GM21528 (cell line): Measurements from ENCODE around the gene LDAH.
A peak's percentile ranks its signal among the peaks of the same experiment; 100 is the strongest.

Experiments
- ATAC-seq: cut with Tn5 transposase; IDR thresholded peaks from one replicate; pipeline ENCODE4 v1.9.1; 2021; ENCODE audit warnings: mild to moderate bottlenecking, moderate library complexity; ENCODE audit not compliant: unreplicated experiment, low FRiP score

LDAH gene

DNA sequence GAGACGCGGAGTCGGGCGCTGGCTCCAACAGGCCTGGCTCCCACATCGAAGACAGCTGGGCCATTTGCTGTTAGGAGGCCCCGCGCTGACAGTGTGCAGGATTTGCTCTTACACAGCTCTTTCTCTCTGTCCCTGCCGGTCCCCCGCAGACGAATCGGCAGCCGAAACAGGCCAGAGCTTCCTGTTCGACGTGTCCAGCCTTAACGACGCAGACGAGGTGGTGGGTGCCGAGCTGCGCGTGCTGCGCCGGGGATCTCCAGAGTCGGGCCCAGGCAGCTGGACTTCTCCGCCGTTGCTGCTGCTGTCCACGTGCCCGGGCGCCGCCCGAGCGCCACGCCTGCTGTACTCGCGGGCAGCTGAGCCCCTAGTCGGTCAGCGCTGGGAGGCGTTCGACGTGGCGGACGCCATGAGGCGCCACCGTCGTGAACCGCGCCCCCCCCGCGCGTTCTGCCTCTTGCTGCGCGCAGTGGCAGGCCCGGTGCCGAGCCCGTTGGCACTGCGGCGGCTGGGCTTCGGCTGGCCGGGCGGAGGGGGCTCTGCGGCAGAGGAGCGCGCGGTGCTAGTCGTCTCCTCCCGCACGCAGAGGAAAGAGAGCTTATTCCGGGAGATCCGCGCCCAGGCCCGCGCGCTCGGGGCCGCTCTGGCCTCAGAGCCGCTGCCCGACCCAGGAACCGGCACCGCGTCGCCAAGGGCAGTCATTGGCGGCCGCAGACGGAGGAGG, 152.4 kb downstream of the LDAH start:
- no peak for ATAC-seq

DNA sequence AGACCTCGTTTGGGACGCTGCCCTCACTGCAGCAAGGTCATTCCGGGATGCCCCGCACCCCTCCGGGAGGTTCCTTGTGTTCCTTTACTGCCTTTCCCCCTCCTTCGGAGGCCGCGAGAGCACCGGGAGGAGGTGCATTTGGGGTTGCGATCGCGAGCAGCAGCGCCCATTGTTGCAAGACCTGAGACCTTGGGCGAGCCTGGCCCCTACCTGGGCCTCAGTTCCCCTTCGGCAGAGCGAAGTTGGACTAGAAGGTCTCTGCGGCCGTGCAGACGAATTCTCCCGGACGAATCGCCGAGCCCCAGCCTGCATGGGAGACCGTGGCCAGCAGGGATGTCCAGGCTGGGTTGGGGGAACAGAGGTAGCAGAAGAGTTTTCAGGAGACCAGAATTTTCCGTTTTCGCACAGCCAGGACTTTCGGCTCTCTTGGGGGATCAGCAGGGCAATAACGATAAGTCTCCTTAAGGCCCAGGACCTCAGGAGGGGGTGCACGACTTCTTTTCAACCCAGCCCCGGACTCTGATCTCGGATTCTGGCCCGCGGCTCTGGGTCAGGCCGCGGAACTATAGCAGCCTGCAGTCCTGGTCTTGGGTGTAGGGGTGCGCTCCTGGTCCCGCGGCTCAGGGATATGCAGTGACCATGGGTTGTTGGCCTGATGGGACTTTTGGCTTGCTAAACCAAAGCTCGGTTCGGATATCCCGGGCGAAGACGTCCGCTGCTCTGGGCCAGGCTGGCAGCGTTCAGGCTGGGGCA, 153.2 kb downstream of the LDAH start:
- ATAC-seq: no peak

DNA sequence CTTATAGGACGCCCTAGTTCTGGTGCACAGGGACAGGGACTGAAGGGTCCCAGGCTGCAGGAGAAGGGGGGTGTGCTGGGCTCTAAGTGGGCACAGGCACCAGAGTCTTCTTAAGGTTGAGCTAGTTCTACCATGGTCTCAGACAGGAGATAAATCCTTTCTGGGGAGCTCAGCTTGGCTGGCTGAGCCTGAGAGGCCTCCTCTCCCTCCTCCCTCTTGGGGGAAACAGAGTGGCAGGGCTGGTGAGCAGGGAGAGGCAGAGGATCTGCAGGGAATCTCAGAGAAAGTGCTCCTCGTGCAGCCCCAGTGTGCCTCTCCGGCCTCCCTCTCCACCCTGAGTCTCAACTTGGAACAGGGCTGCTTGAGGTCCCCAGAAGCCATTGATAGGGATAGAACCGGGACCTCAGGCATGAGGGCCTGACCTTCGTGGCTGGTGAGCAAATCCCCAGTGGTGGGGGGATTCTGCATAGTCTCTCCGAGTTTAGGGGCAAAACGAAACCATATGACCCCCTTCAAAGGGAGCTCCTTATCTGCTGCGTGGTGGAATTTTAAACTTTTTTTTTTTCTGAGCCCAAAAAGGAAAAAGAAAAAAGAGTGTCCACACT, 153.9 kb downstream of the LDAH start:
- ATAC-seq: no peak

DNA sequence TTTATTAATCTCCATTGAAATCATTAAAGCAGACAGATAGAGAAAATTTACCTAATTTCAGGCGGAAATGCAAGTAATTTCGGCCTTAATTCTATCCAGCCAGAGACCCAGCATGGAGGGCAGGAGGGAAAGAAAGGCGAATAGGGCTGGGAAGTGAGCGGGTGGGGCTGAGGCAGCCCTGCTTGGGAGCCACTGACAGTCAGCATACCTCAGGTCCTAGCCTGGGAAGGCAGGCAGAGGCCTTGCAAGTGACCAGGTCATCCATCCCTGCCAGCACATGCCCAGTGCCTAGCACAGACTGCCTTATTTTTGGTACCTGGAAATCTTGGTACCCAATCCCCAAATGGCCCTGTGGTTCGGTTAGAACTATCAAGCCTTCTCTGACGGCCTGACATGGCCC, 154.4 kb downstream of the LDAH start:
- ATAC-seq: no peak

DNA sequence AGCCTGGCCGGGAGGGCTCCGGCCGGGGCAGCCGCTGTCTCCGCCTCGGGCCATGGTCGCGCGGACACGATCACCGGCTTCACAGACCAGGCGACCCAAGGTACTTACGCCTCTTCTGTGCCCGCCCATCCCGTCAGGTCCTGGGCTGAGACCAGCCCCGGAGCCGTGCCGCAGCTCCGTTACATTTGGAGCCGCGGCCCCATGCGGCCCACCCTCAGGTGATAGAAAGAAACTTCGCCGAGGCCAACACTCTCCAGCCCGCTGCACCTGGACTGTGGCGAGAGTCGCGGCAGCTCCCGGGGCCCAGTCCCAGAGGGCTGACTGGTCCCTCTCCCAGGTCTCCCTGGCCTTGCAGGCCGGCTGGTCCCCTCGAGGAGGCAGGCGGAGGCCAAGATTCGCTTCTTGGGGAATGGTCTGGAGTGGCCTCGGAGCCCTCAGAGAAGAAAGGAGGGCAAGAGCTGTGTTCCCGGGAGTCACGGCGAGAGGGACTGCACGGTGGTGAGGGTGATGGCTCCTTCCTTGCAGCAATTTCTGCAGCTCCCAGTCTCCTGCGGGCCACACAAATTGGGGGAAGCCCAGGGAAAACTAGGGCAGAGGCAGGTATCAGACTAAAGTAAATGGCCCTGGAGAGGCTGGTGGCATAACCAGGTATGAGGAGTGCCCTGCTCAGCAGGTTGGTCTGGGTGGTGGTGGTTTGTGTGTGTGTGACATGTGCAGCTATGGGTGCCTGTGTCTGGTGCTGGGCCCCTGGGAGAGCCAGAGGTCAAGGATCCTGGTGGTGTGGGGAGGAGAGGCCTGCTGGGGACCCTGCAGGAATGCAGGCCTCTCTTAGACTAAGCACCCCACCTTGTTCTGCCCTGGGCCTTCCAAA, 155.1 kb downstream of the LDAH start:
- ATAC-seq: no peak

DNA sequence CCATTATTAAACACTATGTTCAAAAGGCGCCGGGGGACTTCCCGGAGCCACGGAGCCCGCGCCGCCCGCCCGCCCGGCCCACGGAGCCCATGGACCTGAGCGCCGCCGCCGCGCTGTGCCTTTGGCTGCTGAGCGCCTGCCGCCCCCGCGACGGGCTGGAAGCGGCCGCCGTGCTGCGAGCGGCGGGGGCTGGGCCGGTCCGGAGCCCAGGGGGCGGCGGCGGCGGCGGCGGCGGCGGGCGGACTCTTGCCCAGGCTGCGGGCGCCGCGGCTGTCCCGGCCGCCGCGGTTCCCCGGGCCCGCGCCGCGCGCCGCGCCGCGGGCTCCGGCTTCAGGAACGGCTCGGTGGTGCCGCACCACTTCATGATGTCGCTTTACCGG, 155.8 kb downstream of the LDAH start:
- ATAC-seq: no peak

DNA sequence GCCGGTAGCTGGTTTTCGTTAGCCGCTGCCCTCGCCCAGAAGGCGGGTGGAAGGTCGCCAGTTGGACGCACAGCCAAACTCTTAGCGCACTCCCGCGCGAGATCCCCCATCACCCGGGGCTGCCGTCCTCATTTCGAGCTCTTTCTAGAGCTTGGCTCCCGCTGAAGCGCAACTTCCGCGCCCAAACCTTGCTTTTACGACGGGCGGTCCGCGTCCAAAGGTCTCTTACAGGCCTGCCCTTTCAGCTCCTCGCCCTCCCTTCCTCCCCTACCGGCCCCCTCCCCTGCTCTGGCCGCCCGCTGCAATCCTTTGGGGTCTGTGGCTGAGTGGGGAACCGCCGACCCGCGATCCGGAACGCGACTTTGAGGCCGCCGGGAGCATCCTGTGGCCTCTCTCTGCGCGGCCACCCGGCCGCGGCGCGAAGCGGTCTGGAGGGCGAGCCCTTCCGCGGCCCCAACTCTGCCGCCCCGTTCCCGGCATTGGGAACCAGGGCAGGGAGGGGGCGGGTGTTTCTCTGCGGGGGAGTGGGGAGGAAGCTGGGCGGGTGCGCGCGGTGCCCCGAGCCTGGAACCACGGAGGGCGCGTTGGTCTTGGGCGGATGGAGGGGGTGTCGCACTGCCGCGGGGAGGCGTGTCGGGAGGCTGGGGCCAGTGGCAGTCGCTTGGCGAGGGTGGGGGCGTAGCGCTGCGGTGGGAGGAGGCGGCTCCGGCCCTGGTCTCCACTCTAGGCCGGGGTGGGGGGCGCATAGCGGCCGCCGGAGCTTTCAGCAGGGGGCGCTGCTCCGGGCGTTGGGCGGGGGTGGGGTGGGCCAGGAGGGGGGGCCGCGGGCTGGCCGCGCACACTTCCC, 156.4 kb downstream of the LDAH start, which contains the start of gene GDF7:
Gene GDF7, plus strand, starts transcription at position 841 of the 847 bp plus-strand sequence. CDS start 96 bp downstream, outside the sequence.
- ATAC-seq: no peak

DNA sequence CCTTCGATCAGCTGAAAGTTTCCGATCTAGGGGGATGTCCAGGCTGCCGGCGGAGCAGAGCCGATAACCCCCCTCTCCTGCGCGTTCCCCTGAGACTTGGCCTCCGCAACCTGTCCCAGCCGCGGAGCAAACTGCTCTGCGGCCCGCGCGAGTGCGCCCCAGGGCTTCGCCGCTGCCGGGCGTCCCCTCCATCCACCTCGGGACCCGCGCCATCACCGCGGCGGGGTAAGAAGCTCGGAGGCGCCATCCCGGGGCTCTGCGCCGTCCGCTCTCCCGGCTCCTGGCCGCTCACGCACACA, 156.9 kb downstream of the LDAH start:
- no peak for ATAC-seq

DNA sequence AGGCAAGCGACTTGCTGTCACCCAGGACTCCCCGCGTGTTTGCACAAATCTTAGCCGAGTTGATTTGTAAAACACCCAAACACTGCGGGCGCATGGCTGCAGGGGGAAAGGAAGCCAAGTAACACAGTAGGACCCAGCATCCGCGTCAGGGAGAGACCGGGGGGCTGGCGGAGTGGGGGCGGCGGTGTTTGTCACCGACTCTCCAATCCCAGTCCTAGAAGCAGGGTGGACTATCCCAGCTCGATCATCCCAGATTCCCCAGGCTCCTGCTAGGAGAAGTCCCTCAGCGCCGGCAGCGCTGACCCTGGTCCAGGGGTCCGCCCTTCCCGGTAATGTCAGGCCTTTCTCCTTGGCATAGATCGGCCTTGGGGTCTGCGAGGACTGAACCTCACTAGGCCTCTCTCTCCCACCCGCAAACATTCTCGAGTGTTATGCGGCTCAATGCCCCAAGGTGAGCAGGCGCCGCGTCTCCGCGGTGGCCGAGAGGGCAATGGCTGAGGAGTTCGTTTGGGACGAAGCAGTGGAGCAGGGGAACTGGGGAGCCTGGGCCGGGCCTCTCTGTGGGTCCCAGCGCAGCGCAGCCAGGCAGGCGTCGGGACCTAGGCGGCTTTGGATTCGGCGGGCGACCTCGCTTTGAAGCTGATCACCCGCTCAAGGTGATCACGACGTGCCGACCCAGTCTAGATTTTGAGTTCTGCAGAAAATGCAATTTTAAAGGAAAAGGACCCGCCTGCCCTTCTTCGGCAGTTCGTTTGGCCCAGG, 157.5 kb downstream of the LDAH start:
- no peak for ATAC-seq

DNA sequence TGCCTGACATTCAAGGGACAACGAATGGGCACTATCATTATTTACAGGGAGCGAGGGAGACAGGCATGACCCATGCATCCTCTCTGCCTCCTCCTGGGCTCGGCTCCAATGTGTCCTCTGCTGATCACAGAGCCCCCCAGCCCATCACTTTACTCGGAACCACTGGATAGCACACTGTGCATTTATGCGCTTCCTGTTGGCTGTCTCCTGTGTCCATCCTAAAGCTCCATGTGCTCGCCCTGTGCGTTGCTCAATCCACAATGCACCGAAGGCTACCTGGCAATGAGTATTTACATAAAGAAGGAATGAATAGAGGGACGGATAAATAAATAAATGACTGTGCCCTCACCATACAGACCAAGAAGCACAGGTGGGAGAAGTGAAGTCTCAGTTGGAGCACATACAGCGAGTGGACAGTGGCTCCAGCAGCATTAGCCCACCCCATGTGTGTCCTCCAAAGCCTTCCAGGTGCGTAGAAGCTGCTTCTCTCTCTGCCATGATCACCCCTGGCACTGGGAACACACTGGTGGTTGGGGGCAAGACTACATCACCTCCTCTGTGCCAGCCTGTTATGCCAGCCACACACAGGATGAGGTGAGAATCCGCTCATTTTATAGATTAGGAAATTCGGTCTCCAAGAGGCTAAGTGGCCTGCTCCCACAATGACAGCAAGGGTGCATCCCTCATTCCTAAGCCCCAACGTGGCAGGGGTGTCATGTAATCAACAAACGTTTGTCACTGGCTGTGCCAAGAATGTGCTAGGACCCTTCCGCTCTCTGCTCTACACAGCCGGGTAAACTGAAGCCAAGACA, 158.3 kb downstream of the LDAH start:
- ATAC-seq: no peak

DNA sequence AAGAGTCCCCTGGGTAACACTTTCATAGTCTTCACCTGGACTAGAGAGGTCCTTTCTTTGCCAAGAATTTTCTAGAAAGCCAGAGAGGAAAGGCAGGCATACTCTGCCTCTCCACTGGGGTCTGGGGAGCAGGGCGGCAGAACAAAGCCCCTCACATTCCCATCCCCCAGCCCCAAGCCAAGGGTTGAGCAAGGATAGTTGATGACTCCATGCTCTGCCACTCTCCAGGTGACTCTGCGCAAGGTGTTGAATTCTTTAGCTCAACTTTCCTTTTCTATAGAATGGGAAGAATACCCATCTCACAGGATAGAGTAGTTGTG, 158.9 kb downstream of the LDAH start:
- ATAC-seq: no peak

DNA sequence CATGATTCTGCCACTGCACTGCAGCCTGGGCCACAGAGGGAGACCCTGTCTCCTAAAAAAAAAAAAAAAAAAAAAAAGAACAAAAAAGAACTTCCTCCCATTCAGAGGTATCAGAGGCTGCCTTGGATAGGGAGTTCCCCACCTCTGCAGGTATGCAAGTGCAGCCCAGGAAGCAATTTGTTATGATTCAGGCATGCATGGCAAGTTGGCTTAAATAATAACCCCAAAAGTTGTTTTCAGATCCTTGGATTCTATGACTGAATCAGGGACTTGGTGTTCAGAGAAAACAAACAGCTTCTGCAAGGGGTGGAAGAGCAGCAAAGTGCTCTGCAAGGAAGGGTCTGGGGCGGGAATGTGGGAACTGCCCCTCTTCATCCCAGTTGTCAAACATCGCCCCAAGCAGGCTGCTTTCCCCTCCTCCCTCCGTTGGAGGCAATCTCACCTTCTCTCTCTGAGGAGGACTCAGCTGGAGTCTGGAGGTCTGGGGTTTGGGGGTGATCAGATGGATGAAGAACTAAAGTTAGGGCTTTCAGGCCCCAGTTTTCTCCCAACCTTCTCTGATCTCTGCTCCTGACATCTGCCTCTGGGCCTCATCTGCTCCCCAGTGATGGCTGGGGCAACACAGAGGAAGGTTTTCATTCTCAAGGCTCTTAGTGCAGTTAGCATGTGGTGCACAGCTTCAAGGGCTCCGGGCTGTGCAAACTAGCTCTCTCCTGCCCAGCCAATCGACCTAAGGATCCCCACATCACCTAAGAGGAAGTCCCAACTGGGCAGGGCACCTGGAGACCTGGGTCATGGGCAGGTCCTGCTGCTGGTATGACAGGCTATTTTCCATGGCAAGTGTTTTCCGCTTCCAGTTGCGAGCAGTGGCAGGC, 159.5 kb downstream of the LDAH start:
- no peak for ATAC-seq

DNA sequence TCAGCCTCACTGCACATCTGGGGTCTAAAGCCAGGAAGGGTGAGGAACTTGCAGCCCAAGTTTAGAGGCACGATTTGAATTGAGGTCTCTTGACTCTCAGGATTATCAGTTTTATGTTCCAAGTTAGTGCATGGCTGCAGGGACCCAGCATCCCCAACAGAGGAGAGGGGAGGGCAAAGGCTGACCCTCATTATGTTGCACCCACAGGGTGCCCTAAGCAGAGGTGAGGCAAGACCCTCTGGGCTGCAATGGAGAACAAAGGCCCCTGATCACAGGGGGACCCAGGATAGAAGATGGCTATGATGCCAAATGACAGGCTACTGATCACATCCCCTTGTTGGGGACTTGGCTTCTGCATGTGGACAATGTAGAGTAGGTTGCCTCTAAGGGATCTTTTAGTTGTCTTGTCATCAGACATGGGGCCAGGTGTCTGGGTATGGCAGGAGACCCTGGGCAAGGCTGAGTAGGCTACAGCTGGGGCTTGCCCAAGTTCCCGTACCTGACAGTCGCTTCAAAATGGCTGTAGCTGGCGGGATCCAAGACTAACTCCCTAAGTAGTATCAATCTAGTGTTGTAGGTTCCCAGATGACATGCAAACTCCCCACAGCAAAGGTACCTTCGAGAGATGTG, 160.5 kb downstream of the LDAH start:
- ATAC-seq: no peak

DNA sequence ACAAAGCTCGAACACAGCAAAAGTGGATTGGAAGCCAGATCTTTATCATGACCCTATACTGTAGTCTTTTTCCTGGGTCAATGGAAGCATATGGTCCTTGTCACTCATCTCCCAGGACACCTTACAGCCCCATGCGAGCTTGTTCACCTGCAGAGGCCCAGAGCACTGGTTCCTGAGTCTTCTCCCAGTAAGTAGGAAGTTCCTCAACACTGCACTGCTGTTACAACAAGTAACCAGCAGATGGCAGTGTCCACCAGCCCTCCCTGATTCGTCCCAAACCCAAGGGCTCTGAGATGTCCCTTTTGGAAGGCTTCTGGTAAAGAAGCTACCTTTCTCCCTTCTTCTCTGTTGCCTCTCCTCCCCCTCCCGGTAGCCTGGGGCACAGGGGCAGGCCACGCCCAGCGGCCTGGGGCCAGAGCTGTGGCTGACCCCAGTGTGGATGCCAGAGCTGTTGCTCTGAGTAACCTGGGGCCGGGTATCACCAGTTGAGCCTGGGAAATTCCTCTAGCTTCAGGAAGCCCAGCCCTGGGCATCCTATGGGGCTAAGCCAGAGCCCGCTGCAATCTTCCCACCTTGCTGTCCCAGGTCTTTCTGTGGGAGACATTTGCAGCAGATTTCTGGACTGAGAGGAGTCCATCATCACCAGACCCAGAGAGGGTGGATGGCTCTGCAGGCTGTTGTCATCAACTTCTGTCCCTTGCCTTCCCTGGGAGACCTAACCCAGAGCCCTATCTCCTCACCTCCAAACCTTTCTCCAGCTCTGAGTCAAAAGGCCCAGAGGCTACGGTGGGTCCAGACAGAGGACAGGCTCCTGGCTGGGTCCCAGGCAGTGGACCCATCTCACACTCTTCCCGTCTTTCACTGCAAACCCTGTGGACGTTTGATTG, 161.2 kb downstream of the LDAH start:
- peak; percentile 64 for ATAC-seq

DNA sequence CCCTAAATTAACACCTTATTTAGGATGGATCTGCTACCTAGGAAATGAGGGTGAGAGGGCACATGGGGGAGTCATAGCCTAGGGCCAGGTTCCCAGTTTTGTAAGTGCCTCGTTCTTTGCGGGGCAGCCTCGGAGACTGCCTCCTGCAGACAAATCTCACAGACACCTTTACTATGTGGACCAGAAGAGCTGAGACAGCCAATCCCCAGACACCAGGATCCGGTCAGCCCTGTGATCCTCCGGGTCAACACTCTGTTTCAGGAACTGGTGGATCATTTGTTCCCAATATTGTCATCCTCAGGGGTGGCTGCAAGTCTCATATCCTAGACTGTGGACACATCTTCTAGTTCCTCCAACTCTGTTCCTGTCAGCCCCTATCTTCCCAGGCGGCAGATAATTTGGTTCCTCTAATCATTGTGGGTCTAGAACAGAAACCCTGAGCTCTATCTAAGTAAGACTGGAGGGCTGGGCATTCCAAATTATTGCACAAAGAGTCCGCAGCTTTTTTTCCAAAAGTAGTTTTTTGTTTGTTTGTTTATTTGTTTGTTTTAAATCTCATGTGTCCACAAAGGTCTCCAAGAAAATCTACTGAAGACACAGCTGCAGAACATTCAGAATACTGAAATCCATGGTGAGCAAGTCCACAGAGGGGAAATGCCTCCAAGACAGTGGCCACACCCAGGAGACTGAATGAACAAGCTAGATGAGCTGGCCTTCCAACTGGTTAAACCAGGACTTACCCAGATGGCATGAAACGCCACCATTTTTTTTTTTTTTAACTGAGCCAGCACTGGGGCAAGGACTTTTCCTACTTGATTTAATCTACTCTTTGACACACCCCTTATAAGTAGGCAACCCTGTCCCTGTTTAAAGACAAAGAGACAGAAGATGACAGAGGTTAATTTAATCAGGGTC, 162.1 kb downstream of the LDAH start:
- no peak for ATAC-seq
